ENCODE measurements around the gene RNF145. TPM values are rescaled to one million over a fixed set of nuclear protein-coding genes. Genes with fewer than 3 reads are reported as not detected.

The RNF145 gene
- total RNA-seq, 1 experiment from 2014 or later = 13.7 TPM

GRCh38 chr5:159190170-159190569, 19.2 kb downstream of the RNF145 start:
- Histone ChIP-seq H3K4me2 (ENCODE audit: low read length) (no peak overlapping the region), H3K27me3 (ENCODE audit: low read length) (no peaks in the 10 kb centered on the region), H3K36me3 (ENCODE audit: low read depth, low read length) (peaks cover 3% of the 10 kb centered on the region; the same call in 1 of the 2 replicates), H2AFZ (ENCODE audit: low read length) (no peak overlapping the region), H3K79me2 (ENCODE audit: low read length) (peaks cover 21% of the 10 kb centered on the region; the same call in 1 of the 2 replicates), H3F3A (ENCODE audit: low read length, unreplicated experiment) (no peaks in the 10 kb centered on the region), H3K4me3 (ENCODE audit: low read length) (no peak overlapping the region), H3K9ac (ENCODE audit: low read length) (no peak overlapping the region), H4K20me1 (ENCODE audit: low read length) (no peaks in the 10 kb centered on the region), H3K4me1 (ENCODE audit: insufficient read depth, low read length) (peaks cover 27% of the 10 kb centered on the region), H3K9me2 (replicated peaks; ENCODE audit: low read length) (no peaks in the 10 kb centered on the region), H3K9me3 (ENCODE audit: low read length) (no peaks in the 10 kb centered on the region), H3K27ac (ENCODE audit: low read length) (peak overlapping the region; percentile 75)
- ATAC-seq = no peak
- BruUV-seq (replicated peaks) = no TSS peak
- TF ChIP-seq EZH2phosphoT487 (IDR thresholded peaks at IDR 0.05; ENCODE audit: borderline replicate concordance, low read length) (no peak), EZH2 (IDR thresholded peaks at IDR 0.05; ENCODE audit: low read length, unreplicated experiment) (no peak), CTCF (conservative IDR thresholded peaks at IDR 0.05; ENCODE audit: low read depth, low read length) (no peak)
- intact Hi-C loops (cut with micrococcal nuclease) = no loop called here
- no peak for DNase-seq
- POLR2A ChIA-PET (ENCODE audit: unreplicated experiment) = interaction anchor here (0.6 kb wide), 1 partner anchor 18 kb away, joined by 7 read pairs; no protein-coding TSS in a partner anchor
- CTCF ChIA-PET = no interaction called here

- POLR2A ChIA-PET (ENCODE audit: unreplicated experiment) = interaction anchor here (0.6 kb wide), 1 partner anchor 19 kb away, joined by 7 read pairs; no protein-coding TSS in a partner anchor
- peaks cover under 1% of the 10 kb centered on the region; the same call in 1 of the 2 replicates for H3K36me3 ChIP-seq (ENCODE audit: low read depth, low read length)
- peak overlapping the region; percentile 75 for H3K27ac ChIP-seq (ENCODE audit: low read length)
Observed at GRCh38 chr5:159189310-159189709, 20.0 kb downstream of the RNF145 start.

More at GRCh38 chr5:159189310-159189709, 20.0 kb downstream of the RNF145 start:
- CTCF ChIA-PET = interaction anchor here (0.6 kb wide), 1 partner anchor 19 kb away, joined by 3 read pairs; no protein-coding TSS in a partner anchor
- H3K9me2 ChIP-seq (replicated peaks; ENCODE audit: low read length) = no peaks in the 10 kb centered on the region
- H3K9ac ChIP-seq (ENCODE audit: low read length) = no peak overlapping the region
- H3K9me3 ChIP-seq (ENCODE audit: low read length) = no peaks in the 10 kb centered on the region
- H3K4me3 ChIP-seq (ENCODE audit: low read length) = no peak overlapping the region
- H3K4me2 ChIP-seq (ENCODE audit: low read length) = peak overlapping the region; percentile 17
- H3K27me3 ChIP-seq (ENCODE audit: low read length) = no peaks in the 10 kb centered on the region
- BruUV-seq (replicated peaks) = no TSS peak
- ATAC-seq = peak; percentile 56
- intact Hi-C loops (cut with micrococcal nuclease) = loop anchor here (1.0 kb wide), 1 partner anchor 10 kb away; no protein-coding TSS in a partner anchor
- H3F3A ChIP-seq (ENCODE audit: low read length, unreplicated experiment) = no peaks in the 10 kb centered on the region
- no peaks in the 10 kb centered on the region for H4K20me1 ChIP-seq (ENCODE audit: low read length)
- DNase-seq = peak; percentile 53
- no peak for TF ChIP-seq EZH2 (IDR thresholded peaks at IDR 0.05; ENCODE audit: low read length, unreplicated experiment)
- TF ChIP-seq CTCF (conservative IDR thresholded peaks at IDR 0.05; ENCODE audit: low read depth, low read length) = no peak
- no peak for TF ChIP-seq EZH2phosphoT487 (IDR thresholded peaks at IDR 0.05; ENCODE audit: borderline replicate concordance, low read length)
- H2AFZ ChIP-seq (ENCODE audit: low read length) = no peak overlapping the region
- peaks cover 22% of the 10 kb centered on the region; the same call in 1 of the 2 replicates for H3K79me2 ChIP-seq (ENCODE audit: low read length)
- H3K4me1 ChIP-seq (ENCODE audit: insufficient read depth, low read length) = peaks cover 36% of the 10 kb centered on the region

Data from PC-3 (cell line).